Body of pancreas (tissue), 4 donors: ENCODE data around the gene PLEKHA6. TPM values are rescaled to one million over a fixed set of nuclear protein-coding genes. Genes with fewer than 3 reads are reported as not detected.
A peak's percentile ranks its signal among the peaks of the same experiment; 100 is the strongest.

Source experiments
- ATAC-seq: fragments of 150-250 bp; one replicate; pipeline ENCODE4 v1.9.1; 2016
- DNase-seq, 4 donors: peaks; one replicate each; pipeline ENCODE4 v3.0.0-alpha.2; 2019
- H3K27ac ChIP-seq, 4 donors: fragments of 200-600 bp; sonication (generic); 1 replicate in 3 of 4; 2 replicates in 1 of 4; pipeline versions ENCODE4 v1.5.1 to v1.6.1; 2016 to 2019; ENCODE audit warnings: mild to moderate bottlenecking in 1 of 4, mixed read lengths in 1 of 4, moderate library complexity in 1 of 4
- H3K27me3 ChIP-seq, 2 donors: fragments of 200-600 bp; sonication (generic); one replicate each; pipeline ENCODE4 v1.6.0; 2016; ENCODE audit warnings: mild to moderate bottlenecking in 1 of 2
- H3K36me3 ChIP-seq, 2 donors: fragments of 200-600 bp; sonication (generic); replicated peaks in 1 of 2; 2 replicates each; pipeline ENCODE4 v1.5.1; 2016; ENCODE audit warnings: low read depth in 2 of 2; ENCODE audit not compliant: insufficient read depth in 1 of 2
- H3K4me1 ChIP-seq: fragments of 200-600 bp; sonication (generic); one replicate; pipeline ENCODE4 v1.6.0; 2016
- H3K4me3 ChIP-seq, 2 donors: fragments of 200-600 bp; sonication (generic); 1 replicate in 1 of 2; 2 replicates in 1 of 2; pipeline ENCODE4 v1.5.1; 2016 to 2019
- H3K9me3 ChIP-seq, 3 donors: fragments of 200-600 bp; sonication (generic); 1 replicate in 2 of 3; 2 replicates in 1 of 3; pipeline ENCODE4 v1.5.1; 2016
- POLR2A ChIP-seq, 3 donors: fragments of 450-650 bp; IDR thresholded peaks; one replicate each; pipeline ENCODE4 v1.6.1; 2016; ENCODE audit warnings: antibody characterized with exemption in 3 of 3, mild to moderate bottlenecking in 2 of 3
- WGBS, 2 donors: methylation state at CpG; one replicate each; pipeline ENCODE4 v1.1.5; 2017; 5-methylcytosine and 5-hydroxymethylcytosine counted together
- intact Hi-C: fragments of 100-400 bp; cut with DNase I; formaldehyde crosslinking; loops from one replicate; pipeline ENCODE4 v1.15.1; 2023
- total RNA-seq, 2 donors: library from RNA; depleted of rRNA; stranded (reverse); fragments of >200 nt; gene quantifications; one replicate each; pipeline ENCODE4 v1.1.0, GENCODE V29; 2016
- TF ChIP-seq, protein P1 (sequence below), 7 experiments: fragments of 450-650 bp in 4 of 7; fragments of 200-600 bp in 3 of 7; sonication (generic) in 3 of 7; IDR thresholded peaks; one replicate each; pipeline ENCODE4 v1.5.1; 2016 to 2019; ENCODE audit warnings: antibody characterized with exemption in 7 of 7

Gene PLEKHA6
- total RNA-seq, 2 donors from 2014 or later, result 10.9 to 20.4 TPM

DNA sequence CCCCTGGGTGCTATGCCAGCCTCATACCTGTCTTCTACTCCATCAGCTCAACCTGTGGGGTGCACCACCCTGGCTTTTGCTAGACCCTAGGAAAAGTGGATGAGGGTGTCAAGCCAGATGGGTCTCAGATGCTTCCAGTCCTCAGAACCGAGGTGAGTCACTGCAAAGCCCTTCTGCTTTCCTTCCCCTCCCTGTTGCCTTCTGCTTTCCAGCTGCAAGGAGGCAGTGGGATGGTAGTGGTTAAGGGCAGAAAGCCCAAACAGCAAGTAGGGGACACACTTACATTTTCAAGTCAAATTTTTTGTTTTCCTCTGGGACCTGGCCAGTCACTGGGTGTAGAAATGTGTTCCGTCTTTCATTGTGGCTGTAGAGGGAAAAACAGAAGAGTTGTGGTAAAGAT, 85.3 kb downstream of the PLEKHA6 start:
- no peaks in the 10 kb centered on the region for H3K36me3 ChIP-seq
- no peaks in the 10 kb centered on the region for H3K9me3 ChIP-seq
- no peak overlapping the region for H3K4me3 ChIP-seq
- no peak for DNase-seq
- TF ChIP-seq, protein P1, sequence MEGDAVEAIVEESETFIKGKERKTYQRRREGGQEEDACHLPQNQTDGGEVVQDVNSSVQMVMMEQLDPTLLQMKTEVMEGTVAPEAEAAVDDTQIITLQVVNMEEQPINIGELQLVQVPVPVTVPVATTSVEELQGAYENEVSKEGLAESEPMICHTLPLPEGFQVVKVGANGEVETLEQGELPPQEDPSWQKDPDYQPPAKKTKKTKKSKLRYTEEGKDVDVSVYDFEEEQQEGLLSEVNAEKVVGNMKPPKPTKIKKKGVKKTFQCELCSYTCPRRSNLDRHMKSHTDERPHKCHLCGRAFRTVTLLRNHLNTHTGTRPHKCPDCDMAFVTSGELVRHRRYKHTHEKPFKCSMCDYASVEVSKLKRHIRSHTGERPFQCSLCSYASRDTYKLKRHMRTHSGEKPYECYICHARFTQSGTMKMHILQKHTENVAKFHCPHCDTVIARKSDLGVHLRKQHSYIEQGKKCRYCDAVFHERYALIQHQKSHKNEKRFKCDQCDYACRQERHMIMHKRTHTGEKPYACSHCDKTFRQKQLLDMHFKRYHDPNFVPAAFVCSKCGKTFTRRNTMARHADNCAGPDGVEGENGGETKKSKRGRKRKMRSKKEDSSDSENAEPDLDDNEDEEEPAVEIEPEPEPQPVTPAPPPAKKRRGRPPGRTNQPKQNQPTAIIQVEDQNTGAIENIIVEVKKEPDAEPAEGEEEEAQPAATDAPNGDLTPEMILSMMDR (IDR thresholded peaks at IDR 0.05), result no peak
- TF ChIP-seq POLR2A (IDR thresholded peaks at IDR 0.05), result no peak
- peaks cover 30% of the 10 kb centered on the region for H3K4me1 ChIP-seq
- ATAC-seq, result no peak
- 77 to 89% methylated on average over 2 of the region's 2 CpGs for WGBS, 2 donors
- intact Hi-C loops, result no loop called here
- H3K27ac ChIP-seq, result no peak overlapping the region
- no peaks in the 10 kb centered on the region for H3K27me3 ChIP-seq

DNA sequence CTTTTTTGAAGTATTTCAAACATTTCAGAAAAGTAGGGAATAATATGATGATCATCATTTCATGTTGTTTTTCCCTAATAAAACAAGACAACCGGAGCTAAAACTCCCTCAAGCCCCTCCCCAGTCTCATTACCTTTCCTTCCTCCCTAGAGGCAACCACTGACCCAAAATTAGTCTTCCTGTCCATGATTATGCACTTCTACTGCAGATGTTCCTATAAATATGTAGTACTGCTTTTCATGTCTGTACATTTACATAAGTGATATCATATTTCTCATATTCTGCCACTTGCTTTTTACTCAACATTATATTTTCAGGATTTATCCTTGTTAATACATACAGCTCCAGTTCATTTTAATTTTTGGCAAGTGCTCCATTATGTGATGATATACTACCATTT, 87.2 kb downstream of the PLEKHA6 start:
- Histone ChIP-seq H3K4me1 (peaks cover 22% of the 10 kb centered on the region), H3K27ac (no peak overlapping the region), H3K36me3 (no peaks in the 10 kb centered on the region), H3K4me3 (no peak overlapping the region), H3K27me3 (no peaks in the 10 kb centered on the region), H3K9me3 (no peaks in the 10 kb centered on the region)
- ATAC-seq (no peak), DNase-seq (no peak)
- WGBS, 2 donors, result 34 to 48% methylated on average over 1 of the region's 1 CpG
- intact Hi-C loops, result no loop called here
- TF ChIP-seq, protein P1 (IDR thresholded peaks at IDR 0.05), result no peak
- TF ChIP-seq POLR2A (IDR thresholded peaks at IDR 0.05), result no peak

DNA sequence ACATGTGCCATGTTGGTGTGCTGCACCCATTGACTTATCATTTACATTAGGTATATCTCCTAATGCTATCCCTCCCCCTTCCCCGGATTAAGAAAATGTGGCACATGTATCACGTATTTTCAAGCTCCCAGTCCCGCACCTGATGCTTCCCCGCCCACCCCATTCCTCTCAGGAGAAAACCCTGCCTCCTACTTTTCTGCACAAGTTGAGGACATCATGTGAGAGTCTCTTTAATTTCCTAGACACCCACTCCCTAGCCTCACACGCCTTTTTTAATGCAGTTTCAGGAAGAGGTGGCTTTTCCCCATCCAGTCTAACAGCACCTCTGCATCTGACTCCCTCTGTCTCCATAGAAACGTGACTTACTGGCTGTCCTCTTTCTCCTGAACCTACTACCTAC, 87.8 kb downstream of the PLEKHA6 start:
- TF ChIP-seq, protein P1 (IDR thresholded peaks at IDR 0.05), result no peak
- TF ChIP-seq POLR2A (IDR thresholded peaks at IDR 0.05), result no peak
- ATAC-seq, result no peak
- H3K4me3 ChIP-seq, result no peak overlapping the region
- peaks cover 22% of the 10 kb centered on the region for H3K4me1 ChIP-seq
- DNase-seq, result no peak
- H3K9me3 ChIP-seq, result no peaks in the 10 kb centered on the region
- H3K27ac ChIP-seq, result no peak overlapping the region
- no peaks in the 10 kb centered on the region for H3K36me3 ChIP-seq
- 81 to 92% methylated on average over 6 of the region's 6 CpGs for WGBS, 2 donors
- no peaks in the 10 kb centered on the region for H3K27me3 ChIP-seq
- intact Hi-C loops, result no loop called here

DNA sequence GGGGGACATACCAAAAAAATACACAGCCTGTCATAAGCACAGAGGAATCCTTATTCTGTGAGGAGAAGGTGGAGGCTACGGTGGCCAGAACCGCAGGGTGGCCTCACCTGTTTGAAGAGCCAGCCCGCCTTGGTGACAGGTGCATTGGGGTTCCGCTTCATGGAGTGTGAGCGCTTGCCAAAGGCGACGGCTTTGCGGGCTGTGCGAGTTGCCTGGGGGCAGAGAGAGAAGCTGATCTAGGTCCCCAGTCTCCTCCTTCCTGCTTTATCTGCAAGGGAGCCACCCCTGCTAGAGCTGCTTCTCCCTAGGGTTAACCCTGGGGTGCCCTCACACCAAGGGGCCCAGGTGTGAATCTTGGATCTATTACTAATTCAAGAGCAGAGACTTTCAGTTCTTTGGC, 91.6 kb downstream of the PLEKHA6 start:
- no peaks in the 10 kb centered on the region for H3K36me3 ChIP-seq

DNA sequence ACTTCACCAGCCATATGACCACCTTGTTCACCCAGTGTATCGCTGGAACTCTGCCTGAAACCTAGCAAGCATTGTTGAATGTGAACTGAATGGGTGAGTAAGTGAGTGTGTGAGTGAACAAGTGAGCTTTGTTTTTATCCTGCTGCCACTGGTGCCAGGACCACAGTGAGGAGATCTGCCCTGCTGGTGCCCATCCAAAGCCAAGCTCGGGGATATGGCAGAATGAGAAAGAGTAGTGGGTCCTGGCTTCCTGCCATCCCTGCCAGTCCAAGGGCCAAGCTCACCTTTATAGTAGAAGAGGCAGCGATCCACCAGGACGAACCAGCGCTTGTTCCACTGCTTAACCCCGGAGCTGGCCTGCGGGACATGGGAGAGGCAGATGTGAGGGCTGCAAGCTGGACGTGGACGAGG, 92.5 kb downstream of the PLEKHA6 start:
- TF ChIP-seq, protein P1 (IDR thresholded peaks at IDR 0.05), result no peak
- no peak for TF ChIP-seq POLR2A (IDR thresholded peaks at IDR 0.05)
- H3K4me3 ChIP-seq, result no peak overlapping the region
- DNase-seq (no peak), ATAC-seq (no peak)
- no peaks in the 10 kb centered on the region for H3K9me3 ChIP-seq
- WGBS, 2 donors, result 57 to 61% methylated on average over 8 to 9 of the region's 9 CpGs
- H3K4me1 ChIP-seq, result peaks cover 34% of the 10 kb centered on the region
- H3K27ac ChIP-seq, result peak overlapping the region; percentile 50 to 64 (median 60)
- H3K27me3 ChIP-seq, result no peaks in the 10 kb centered on the region
- intact Hi-C loops, result no loop called here
- no peaks in the 10 kb centered on the region for H3K36me3 ChIP-seq

More for the DNA sequence above, 91.6 kb downstream of the PLEKHA6 start:
- Histone ChIP-seq H3K4me1 (peaks cover 34% of the 10 kb centered on the region), H3K9me3 (no peaks in the 10 kb centered on the region), H3K4me3 (no peak overlapping the region), H3K27me3 (no peaks in the 10 kb centered on the region), H3K27ac (peak overlapping the region in 3 of 4 donors; percentile 56 to 64 (median 63))
- intact Hi-C loops, result no loop called here
- 64 to 80% methylated on average over 4 to 9 of the region's 9 CpGs for WGBS, 2 donors
- ATAC-seq, result no peak
- no peak for TF ChIP-seq POLR2A (IDR thresholded peaks at IDR 0.05)
- TF ChIP-seq, protein P1 (IDR thresholded peaks at IDR 0.05), result no peak
- DNase-seq, result no peak
